CD4-positive, alpha-beta memory T cell (primary cell): ENCODE measurements around the gene MRGPRX4. TPM values are rescaled to one million over a fixed set of nuclear protein-coding genes. Genes with fewer than 3 reads are reported as not detected.

ENCODE experiments used
- CTCF ChIA-PET: fragments of 350-600 bp; sonication (Branson Sonifier 250); formaldehyde crosslinking; loops from one replicate; lab custom pipeline; 2021; ENCODE audit warnings: inconsistent platforms; ENCODE audit not compliant: partially characterized antibody; lab: Charles Lee
- POLR2A ChIA-PET: fragments of 350-600 bp; sonication (Branson Sonifier 250); formaldehyde crosslinking; loops from one replicate; lab custom pipeline; 2021; ENCODE audit not compliant: partially characterized antibody; lab: Charles Lee
- DNase-seq, 5 donors: peaks; one replicate each; pipeline versions ENCODE4 v3.0.0 to v3.0.0-alpha.2; 2020 to 2022; ENCODE audit warnings: mixed read lengths in 1 of 5
- H3K27ac ChIP-seq: one replicate; pipeline ENCODE4 v1.7.0; 2013; ENCODE audit warnings: low read depth, low read length
- H3K27me3 ChIP-seq: 2 replicates; pipeline ENCODE4 v1.7.0; 2013; ENCODE audit warnings: mild to moderate bottlenecking, low read length, moderate library complexity; ENCODE audit not compliant: insufficient read depth
- H3K36me3 ChIP-seq: 2 replicates; pipeline ENCODE4 v1.7.0; 2013; ENCODE audit warnings: mild to moderate bottlenecking, low read length, moderate library complexity; ENCODE audit not compliant: insufficient read depth
- H3K4me1 ChIP-seq: 2 replicates; pipeline ENCODE4 v1.7.0; 2013; ENCODE audit warnings: mild to moderate bottlenecking, low read length, moderate library complexity; ENCODE audit not compliant: insufficient read depth
- H3K4me3 ChIP-seq, 2 donors: one replicate each; pipeline ENCODE4 v1.7.0; 2013; ENCODE audit warnings: low read length in 2 of 2, mild to moderate bottlenecking in 1 of 2
- H3K9me3 ChIP-seq, 2 donors: one replicate each; pipeline ENCODE4 v1.7.0; 2013; ENCODE audit warnings: low read length in 2 of 2, control low read depth in 1 of 2; ENCODE audit not compliant: control insufficient read depth in 1 of 2
- H3K27ac Mint-ChIP-seq, 7 donors: one replicate each; pipeline ENCODE4 v1.8.0; 2020 to 2021; ENCODE audit warnings: mixed read lengths in 7 of 7, mild to moderate bottlenecking in 6 of 7, inconsistent platforms in 3 of 7, moderate library complexity in 3 of 7
- H3K27me3 Mint-ChIP-seq, 2 donors: one replicate each; pipeline ENCODE4 v1.8.0; 2020 to 2021; ENCODE audit warnings: mixed read lengths in 2 of 2
- H3K36me3 Mint-ChIP-seq, 2 donors: one replicate each; pipeline ENCODE4 v1.8.0; 2020 to 2021; ENCODE audit warnings: mixed read lengths in 2 of 2, inconsistent platforms in 1 of 2, mild to moderate bottlenecking in 1 of 2
- H3K4me1 Mint-ChIP-seq, 4 donors: one replicate each; pipeline ENCODE4 v1.8.0; 2020 to 2021; ENCODE audit warnings: mixed read lengths in 4 of 4, mild to moderate bottlenecking in 1 of 4
- H3K4me3 Mint-ChIP-seq, 8 donors: one replicate each; pipeline ENCODE4 v1.8.0; 2020 to 2021; ENCODE audit warnings: mixed read lengths in 8 of 8, mild to moderate bottlenecking in 7 of 8, moderate library complexity in 6 of 8, inconsistent platforms in 3 of 8
- H3K9me3 Mint-ChIP-seq, 8 donors: one replicate each; pipeline ENCODE4 v1.8.0; 2020 to 2021; ENCODE audit warnings: mixed read lengths in 8 of 8, mild to moderate bottlenecking in 5 of 8, inconsistent platforms in 3 of 8, moderate library complexity in 1 of 8
- intact Hi-C: fragments of 100-400 bp; cut with micrococcal nuclease; formaldehyde crosslinking; loops from one replicate; pipeline ENCODE4 v1.15.1; 2023
- polyA plus RNA-seq, 2 donors: library from polyadenylated mRNA; unstranded; fragments of 300-500 nt; fragmentation: Illumina TruSeq; gene quantifications; one replicate each; pipeline ENCODE4 v1.2.3, GENCODE V29; 2021
- total RNA-seq, 2 experiments: library from RNA; stranded (reverse); gene quantifications; one replicate each; pipeline ENCODE4 v1.2.3, GENCODE V29; 2021

MRGPRX4 gene
- total and polyA plus RNA-seq, 4 experiments from 2014 or later = not detected

DNA sequence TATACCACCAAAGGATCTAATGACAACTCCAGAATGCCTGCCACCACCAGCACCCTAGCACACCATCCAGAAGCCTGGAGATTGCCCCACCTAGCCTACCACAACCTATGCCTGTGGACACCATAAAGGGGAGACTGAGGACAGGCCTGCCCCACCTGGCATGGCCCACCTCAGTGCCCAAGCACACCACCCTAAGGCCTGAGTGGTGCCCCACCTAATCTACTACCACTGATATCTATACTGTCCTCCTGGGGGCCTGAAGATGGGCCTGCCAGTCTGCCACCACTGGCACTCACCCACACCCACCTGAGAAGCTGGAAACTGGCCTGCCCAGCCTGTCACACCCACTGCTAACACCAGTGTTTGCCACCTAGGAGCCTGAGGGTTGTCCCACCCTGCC is 32.1 kb downstream of the MRGPRX4 start:
- H3K27ac Mint-ChIP-seq = no peak overlapping the region
- no peaks in the 10 kb centered on the region for H3K36me3 ChIP-seq
- intact Hi-C loops = no loop called here
- peaks cover 3% of the 10 kb centered on the region for H3K27me3 ChIP-seq
- POLR2A ChIA-PET = no interaction called here
- H3K9me3 Mint-ChIP-seq = peaks cover 0 to 12% (median 5%) of the 10 kb centered on the region in 8 donors
- H3K4me3 Mint-ChIP-seq = no peak overlapping the region
- no peak overlapping the region for H3K27ac ChIP-seq
- peaks cover 1 to 3% of the 10 kb centered on the region in 2 donors for H3K36me3 Mint-ChIP-seq
- CTCF ChIA-PET = interaction anchor here (0.9 kb wide), 1 partner anchor 16 kb away, joined by 3 read pairs; no protein-coding TSS in a partner anchor
- peaks cover 31 to 37% of the 10 kb centered on the region in 2 donors for H3K27me3 Mint-ChIP-seq
- no peaks in the 10 kb centered on the region for H3K4me1 ChIP-seq
- no peak overlapping the region for H3K4me3 ChIP-seq
- H3K4me1 Mint-ChIP-seq = peaks cover 0 to 4% (median under 1%) of the 10 kb centered on the region in 4 donors
- no peaks in the 10 kb centered on the region for H3K9me3 ChIP-seq
- no peak for DNase-seq

DNA sequence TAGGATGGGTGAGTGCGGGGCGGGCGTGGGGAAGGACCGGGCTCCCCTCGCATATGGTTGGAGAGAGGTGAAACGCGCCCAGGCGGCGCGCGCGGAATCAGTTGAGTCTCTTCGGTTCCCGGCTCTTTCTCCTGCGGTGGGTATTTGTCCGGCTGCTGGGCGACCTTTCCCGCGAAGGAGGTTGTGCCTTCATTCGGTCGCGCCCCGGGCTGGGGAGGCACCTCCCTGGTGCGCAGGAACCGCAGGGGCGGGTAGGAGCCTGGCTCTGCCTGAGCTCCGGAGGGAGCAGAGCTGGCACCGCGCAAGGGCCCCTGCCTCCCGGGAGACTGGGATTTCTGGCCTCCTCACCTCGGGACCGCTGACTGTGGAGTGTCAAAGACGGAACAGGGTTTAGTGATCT is 36.4 kb downstream of the MRGPRX4 start:
- Mint-ChIP-seq H3K27ac (no peak overlapping the region), H3K36me3 (peaks cover 1 to 3% of the 10 kb centered on the region in 2 donors), H3K9me3 (peaks cover 0 to 2% (median 0%) of the 10 kb centered on the region in 8 donors), H3K27me3 (peaks cover 27 to 30% of the 10 kb centered on the region in 2 donors), H3K4me3 (no peak overlapping the region), H3K4me1 (peaks cover 0 to 4% (median under 1%) of the 10 kb centered on the region in 4 donors)
- no peak overlapping the region for H3K27ac ChIP-seq
- no peaks in the 10 kb centered on the region for H3K9me3 ChIP-seq
- ChIA-PET POLR2A (no interaction called here), CTCF (no interaction called here)
- H3K27me3 ChIP-seq = peaks cover 4% of the 10 kb centered on the region
- no peak for DNase-seq
- intact Hi-C loops = no loop called here
- no peaks in the 10 kb centered on the region for H3K4me1 ChIP-seq
- H3K4me3 ChIP-seq = no peak overlapping the region
- H3K36me3 ChIP-seq = no peaks in the 10 kb centered on the region

DNA sequence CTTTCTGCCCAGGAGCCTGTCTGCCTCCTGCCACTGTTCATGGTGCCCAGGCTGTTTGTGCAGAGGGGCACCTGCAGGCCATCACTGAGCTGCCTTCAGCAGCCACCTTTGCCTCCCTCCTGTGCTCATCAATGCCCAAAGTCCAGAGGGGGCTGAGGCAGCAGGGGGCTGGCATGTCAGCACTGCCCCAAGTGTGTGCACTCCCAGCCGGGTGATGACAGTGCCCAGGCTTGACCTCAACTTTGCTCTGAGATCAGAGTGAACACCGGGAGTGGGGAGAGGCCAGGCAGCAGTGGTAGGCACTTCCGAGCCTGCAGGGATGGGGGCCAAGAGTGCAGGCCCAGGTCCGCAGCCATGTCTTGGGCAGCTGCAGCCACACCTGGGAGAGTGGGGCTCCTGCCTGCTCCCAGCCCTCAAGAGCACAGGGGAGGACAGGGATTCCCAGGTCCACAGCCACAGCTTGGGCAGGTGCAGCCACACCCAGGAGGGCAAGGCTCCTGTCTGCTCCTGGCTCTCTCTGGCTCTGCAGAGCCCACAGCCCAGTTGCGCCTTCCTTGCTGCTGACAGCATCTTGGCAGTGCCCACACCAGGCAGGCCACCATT is 48.7 kb downstream of the MRGPRX4 start:
- Mint-ChIP-seq H3K4me3 (no peak overlapping the region), H3K36me3 (no peaks in the 10 kb centered on the region), H3K27me3 (peaks cover 6 to 9% of the 10 kb centered on the region in 2 donors), H3K27ac (no peak overlapping the region), H3K4me1 (no peaks in the 10 kb centered on the region), H3K9me3 (peaks cover 0 to 4% (median 0%) of the 10 kb centered on the region in 8 donors)
- Histone ChIP-seq H3K27me3 (no peaks in the 10 kb centered on the region), H3K4me3 (no peak overlapping the region), H3K27ac (no peak overlapping the region), H3K36me3 (no peaks in the 10 kb centered on the region), H3K9me3 (no peaks in the 10 kb centered on the region), H3K4me1 (no peaks in the 10 kb centered on the region)
- ChIA-PET CTCF (no interaction called here), POLR2A (no interaction called here)
- intact Hi-C loops = no loop called here
- no peak for DNase-seq

DNA sequence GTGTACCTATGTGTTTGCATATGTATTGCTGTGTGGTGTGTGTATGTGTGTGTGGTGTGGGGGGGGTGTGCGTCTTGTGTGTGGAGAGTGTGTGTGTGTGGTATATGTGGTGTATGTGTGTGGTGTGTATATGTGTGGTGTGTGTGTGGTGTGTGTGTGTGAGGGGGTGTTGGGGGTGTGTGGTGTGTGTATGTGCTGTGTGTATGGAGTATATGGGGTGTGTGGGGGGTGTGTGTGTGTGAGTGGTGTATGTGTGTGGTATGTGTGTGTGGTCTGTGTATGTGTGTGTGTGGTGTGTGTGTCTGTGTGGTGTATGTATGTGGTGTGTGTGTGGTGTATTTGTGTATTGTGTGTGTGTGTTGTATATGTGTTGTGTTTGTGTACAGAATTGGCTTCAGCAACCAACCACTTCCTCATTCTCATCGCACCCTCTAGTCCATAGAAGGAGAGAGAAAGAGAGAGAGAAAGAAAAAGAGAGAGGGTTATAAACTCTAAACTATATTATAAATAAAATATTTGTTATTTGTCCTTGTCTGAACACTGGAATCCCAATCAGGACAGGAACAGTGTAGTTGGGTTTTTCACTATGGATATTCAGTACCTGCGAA is 50.3 kb downstream of the MRGPRX4 start:
- POLR2A ChIA-PET = no interaction called here
- H3K36me3 Mint-ChIP-seq = no peaks in the 10 kb centered on the region
- H3K4me1 ChIP-seq = no peaks in the 10 kb centered on the region
- H3K4me3 Mint-ChIP-seq = no peak overlapping the region
- no peak overlapping the region for H3K27ac ChIP-seq
- peaks cover 0 to 4% (median 0%) of the 10 kb centered on the region in 8 donors for H3K9me3 Mint-ChIP-seq
- intact Hi-C loops = no loop called here
- no peak overlapping the region for H3K4me3 ChIP-seq
- no peak overlapping the region for H3K27ac Mint-ChIP-seq
- no peak for DNase-seq
- no peaks in the 10 kb centered on the region for H3K36me3 ChIP-seq
- CTCF ChIA-PET = no interaction called here
- H3K4me1 Mint-ChIP-seq = no peaks in the 10 kb centered on the region
- peaks cover 7 to 9% of the 10 kb centered on the region in 2 donors for H3K27me3 Mint-ChIP-seq
- H3K9me3 ChIP-seq = no peaks in the 10 kb centered on the region
- H3K27me3 ChIP-seq = no peaks in the 10 kb centered on the region

Other genes starting within 250 kb of the MRGPRX4 start
- 10 to 100 TPM; 46.2 to 54.1 TPM for gene SERGEF, start 159.8 kb upstream of the MRGPRX4 start, total RNA-seq
- 10 to 100 TPM; 73.3 to 82.7 TPM for gene SERGEF, start 159.8 kb upstream of the MRGPRX4 start, polyA plus RNA-seq
- gene TPH1, start 126.6 kb upstream of the MRGPRX4 start, total RNA-seq = 1 to 10 TPM; 1.0 to 1.3 TPM
- gene TPH1, start 126.6 kb upstream of the MRGPRX4 start, polyA plus RNA-seq = not detected
- 10 to 100 TPM; 18.4 to 21.2 TPM for gene SAAL1, start 66.8 kb upstream of the MRGPRX4 start, total RNA-seq
- 10 to 100 TPM; 12.5 to 17.2 TPM for gene SAAL1, start 66.8 kb upstream of the MRGPRX4 start, polyA plus RNA-seq
- not detected for gene MRGPRX3, start 40.3 kb upstream of the MRGPRX4 start, total RNA-seq
- gene MRGPRX3, start 40.3 kb upstream of the MRGPRX4 start, polyA plus RNA-seq = not detected
- gene SAA4, start 64.0 kb downstream of the MRGPRX4 start, total RNA-seq = not detected
- gene SAA4, start 64.0 kb downstream of the MRGPRX4 start, polyA plus RNA-seq = not detected
- gene SAA2, start 75.8 kb downstream of the MRGPRX4 start, total RNA-seq = not detected
- not detected for gene SAA2, start 75.8 kb downstream of the MRGPRX4 start, polyA plus RNA-seq
- gene SAA1, start 93.4 kb downstream of the MRGPRX4 start, total RNA-seq = not detected
- not detected for gene SAA1, start 93.4 kb downstream of the MRGPRX4 start, polyA plus RNA-seq
- 10 to 100 TPM; 22.1 to 23.7 TPM for gene HPS5, start 149.3 kb downstream of the MRGPRX4 start, total RNA-seq
- 10 to 100 TPM; 14.2 to 15.1 TPM for gene HPS5, start 149.3 kb downstream of the MRGPRX4 start, polyA plus RNA-seq
- 10 to 100 TPM; 60.1 to 61.6 TPM for gene GTF2H1, start 149.7 kb downstream of the MRGPRX4 start, total RNA-seq
- 10 to 100 TPM; 31.8 to 41.6 TPM for gene GTF2H1, start 149.7 kb downstream of the MRGPRX4 start, polyA plus RNA-seq
- gene LDHA, start 221.7 kb downstream of the MRGPRX4 start, total RNA-seq = 100 to 1,000 TPM; 131 to 135 TPM
- 100 to 1,000 TPM; 556 to 720 TPM for gene LDHA, start 221.7 kb downstream of the MRGPRX4 start, polyA plus RNA-seq
- gene LDHC, start 239.5 kb downstream of the MRGPRX4 start, total RNA-seq = not detected
- not detected for gene LDHC, start 239.5 kb downstream of the MRGPRX4 start, polyA plus RNA-seq